ENCODE data around the gene ADGRG7. TPM values are rescaled to one million over a fixed set of nuclear protein-coding genes. Genes with fewer than 3 reads are reported as not detected.

ADGRG7 gene
- polyA plus RNA-seq, 3 donors: 0.10 to 0.19 TPM; not detected in 1

DNA sequence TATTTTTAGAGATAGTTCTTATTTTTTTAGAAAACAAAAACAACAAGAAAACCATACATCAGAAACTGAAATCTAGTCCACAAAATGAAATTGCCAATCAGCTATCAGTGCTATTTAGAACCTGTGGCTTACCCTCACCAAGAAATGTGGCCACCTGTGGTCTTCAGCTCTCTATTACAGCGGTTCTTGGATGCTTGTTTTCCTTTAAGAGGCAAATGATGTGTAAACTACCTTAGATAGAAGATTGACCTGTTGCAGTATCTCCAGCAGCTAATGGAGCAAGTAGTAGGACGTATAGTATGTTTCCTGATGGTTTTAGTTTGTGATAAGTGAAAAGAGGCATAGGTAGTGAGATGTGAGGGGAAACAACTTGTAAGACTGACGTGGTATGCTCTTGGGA lies 121.1 kb downstream of the ADGRG7 start:
- DNase-seq (ENCODE audit: low read depth in 3 of 3, low spot score in 2 of 3): no peak

DNA sequence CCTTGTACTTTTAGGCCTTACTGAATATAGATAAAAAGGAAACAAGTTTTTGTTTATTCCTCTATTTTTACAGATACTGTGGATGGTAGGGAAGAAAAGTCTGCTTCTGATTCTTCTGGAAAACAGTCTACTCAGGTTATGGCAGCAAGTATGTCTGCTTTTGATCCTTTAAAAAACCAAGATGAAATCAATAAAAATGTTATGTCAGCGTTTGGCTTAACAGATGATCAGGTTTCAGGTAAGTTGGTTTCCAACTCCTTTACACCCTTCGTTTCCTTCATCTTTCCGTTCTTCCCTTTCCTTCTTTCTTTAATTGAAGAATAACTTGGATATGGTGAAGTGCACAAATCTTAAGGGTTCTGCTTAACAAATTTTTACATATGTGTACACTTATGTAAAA lies 123.0 kb downstream of the ADGRG7 start:
- no peak for DNase-seq (ENCODE audit: low read depth in 3 of 3, low spot score in 2 of 3)

GRCh38 chr3:100737334-100737733 lies 127.9 kb downstream of the ADGRG7 start:
- DNase-seq (ENCODE audit: low read depth in 3 of 3, low spot score in 2 of 3): no peak

DNA sequence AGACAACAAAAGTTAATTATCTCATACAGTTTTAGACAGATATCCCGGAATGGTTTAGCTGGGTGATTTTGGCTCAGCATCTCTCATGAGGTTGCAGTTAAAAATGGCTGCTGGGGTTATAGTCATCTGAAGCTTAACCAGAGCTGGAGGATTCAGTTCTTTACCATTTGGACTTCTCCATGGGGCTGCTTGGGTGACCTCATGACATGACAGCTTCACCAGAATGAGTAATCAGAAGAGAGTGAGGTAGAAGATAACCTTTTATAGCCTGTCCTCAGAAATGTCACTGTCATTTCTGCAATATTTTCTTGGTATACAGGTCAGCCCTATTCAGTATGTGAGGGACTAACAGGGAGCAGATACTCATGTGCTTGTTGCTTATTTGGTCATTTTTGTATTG lies 130.8 kb downstream of the ADGRG7 start:
- DNase-seq (ENCODE audit: low read depth in 3 of 3, low spot score in 2 of 3): no peak

GRCh38 chr3:100743535-100743934 lies 134.1 kb downstream of the ADGRG7 start:
- DNase-seq (ENCODE audit: low read depth in 3 of 3, low spot score in 2 of 3): no peak

GRCh38 chr3:100744671-100745070 lies 135.3 kb downstream of the ADGRG7 start:
- no peak for DNase-seq (ENCODE audit: low read depth in 3 of 3, low spot score in 2 of 3)

Other genes starting within 250 kb of the ADGRG7 start
- 10 to 100 TPM; 72.2 to 77.3 (median 73.2) TPM for gene TOMM70, start 208.5 kb upstream of the ADGRG7 start, polyA plus RNA-seq (ENCODE audit: insufficient read length in 3 of 3)
- gene LNP1, start 208.1 kb upstream of the ADGRG7 start, polyA plus RNA-seq (ENCODE audit: insufficient read length in 3 of 3): 10 to 100 TPM in 1 of 3 donors, 1 to 10 TPM in 2; 7.3 to 10.2 (median 9.1) TPM
- 10 to 100 TPM; 22.5 to 23.4 (median 22.6) TPM for gene TMEM45A, start 117.0 kb upstream of the ADGRG7 start, polyA plus RNA-seq (ENCODE audit: insufficient read length in 3 of 3)
- gene TFG, start 99.9 kb downstream of the ADGRG7 start, polyA plus RNA-seq (ENCODE audit: insufficient read length in 3 of 3): 100 to 1,000 TPM; 139 to 144 (median 141) TPM